Ishikawa (cell line): ENCODE measurements around the gene HOXA3.

Experiments used
- CEBPB ChIP-seq: IDR thresholded peaks from 2 replicates; pipeline ENCODE4 v1.6.1; 2012
- CREB1 ChIP-seq: IDR thresholded peaks from 2 replicates; pipeline ENCODE4 v1.6.1; 2012; ENCODE audit warnings: low read depth
- EGR1 ChIP-seq: IDR thresholded peaks from 2 replicates; pipeline ENCODE4 v1.6.1; 2012
- EP300 ChIP-seq: IDR thresholded peaks from 2 replicates; pipeline ENCODE4 v1.6.1; 2012; ENCODE audit warnings: borderline replicate concordance
- FOXM1 ChIP-seq: IDR thresholded peaks from 2 replicates; pipeline ENCODE4 v1.6.1; 2012; ENCODE audit warnings: low read depth, borderline replicate concordance
- NFIC ChIP-seq: IDR thresholded peaks from 2 replicates; pipeline ENCODE4 v1.6.1; 2012
- RAD21 ChIP-seq: IDR thresholded peaks from 2 replicates; pipeline ENCODE4 v1.6.1; 2012; ENCODE audit warnings: low read depth
- TAF1 ChIP-seq: IDR thresholded peaks from 2 replicates; pipeline ENCODE4 v1.6.1; 2012; ENCODE audit warnings: low read depth, mild to moderate bottlenecking
- TCF12 ChIP-seq: IDR thresholded peaks from 2 replicates; pipeline ENCODE4 v1.6.1; 2012; ENCODE audit warnings: low read depth
- TEAD4 ChIP-seq: IDR thresholded peaks from 2 replicates; pipeline ENCODE4 v1.6.1; 2012
- YY1 ChIP-seq: IDR thresholded peaks from 2 replicates; pipeline ENCODE4 v1.6.1; 2012; ENCODE audit warnings: low read depth
- ZBTB7A ChIP-seq: IDR thresholded peaks from 2 replicates; pipeline ENCODE4 v1.6.1; 2012; ENCODE audit warnings: low read depth
- TF ChIP-seq, protein P1 (sequence below): IDR thresholded peaks from 2 replicates; pipeline ENCODE4 v1.6.1; 2012
- TF ChIP-seq, protein P2 (sequence below): IDR thresholded peaks from 2 replicates; pipeline ENCODE4 v1.6.1; 2012
- TF ChIP-seq, protein P3 (sequence below): IDR thresholded peaks from 2 replicates; pipeline ENCODE4 v1.6.1; 2012; ENCODE audit warnings: low read depth, mild to moderate bottlenecking

HOXA3 gene

DNA sequence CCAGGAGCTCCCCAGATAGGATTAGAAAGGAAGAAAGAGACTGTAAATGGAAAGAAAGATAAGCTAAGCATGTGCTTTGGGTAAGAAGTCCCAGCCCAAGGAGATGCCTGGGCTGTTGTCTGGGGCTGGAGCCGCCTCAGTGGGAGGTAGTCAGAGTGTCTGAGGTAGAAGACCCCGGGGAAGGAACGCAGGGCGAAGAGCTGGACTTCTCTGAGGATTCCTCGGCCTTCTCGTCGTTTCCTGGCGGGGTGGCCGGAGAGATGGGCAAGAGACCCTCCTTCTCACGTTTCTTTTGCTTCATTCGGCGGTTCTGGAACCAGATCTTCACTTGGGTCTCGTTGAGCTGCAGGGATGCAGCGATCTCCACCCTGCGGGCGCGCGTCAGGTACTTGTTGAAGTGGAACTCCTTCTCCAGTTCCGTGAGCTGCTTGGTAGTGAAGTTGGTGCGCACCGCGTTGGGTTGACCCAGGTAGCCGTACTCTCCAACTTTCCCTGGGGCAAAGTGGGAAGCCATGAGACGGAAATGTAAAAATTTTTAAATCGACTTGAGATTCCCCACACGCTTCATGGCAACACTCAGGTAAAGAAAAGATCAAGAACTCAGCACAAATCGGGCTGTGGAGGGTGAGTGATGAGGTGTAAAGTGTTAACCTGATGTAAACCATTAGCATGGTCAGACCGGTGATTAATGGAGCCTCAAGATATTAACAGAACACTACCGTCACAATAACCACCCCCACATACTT, 57.9 kb downstream of the HOXA3 start:
- TF ChIP-seq, protein P1, sequence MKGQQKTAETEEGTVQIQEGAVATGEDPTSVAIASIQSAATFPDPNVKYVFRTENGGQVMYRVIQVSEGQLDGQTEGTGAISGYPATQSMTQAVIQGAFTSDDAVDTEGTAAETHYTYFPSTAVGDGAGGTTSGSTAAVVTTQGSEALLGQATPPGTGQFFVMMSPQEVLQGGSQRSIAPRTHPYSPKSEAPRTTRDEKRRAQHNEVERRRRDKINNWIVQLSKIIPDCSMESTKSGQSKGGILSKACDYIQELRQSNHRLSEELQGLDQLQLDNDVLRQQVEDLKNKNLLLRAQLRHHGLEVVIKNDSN = no peak
- TF ChIP-seq FOXM1 (no peak), EP300 (no peak), EGR1 (no peak), TAF1 (no peak), CREB1 (no peak), NFIC (no peak), RAD21 (no peak), TEAD4 (no peak), ZBTB7A (no peak), CEBPB (no peak), YY1 (no peak), TCF12 (no peak)
- TF ChIP-seq, protein P2, sequence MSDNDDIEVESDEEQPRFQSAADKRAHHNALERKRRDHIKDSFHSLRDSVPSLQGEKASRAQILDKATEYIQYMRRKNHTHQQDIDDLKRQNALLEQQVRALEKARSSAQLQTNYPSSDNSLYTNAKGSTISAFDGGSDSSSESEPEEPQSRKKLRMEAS = no peak
- TF ChIP-seq, protein P3, sequence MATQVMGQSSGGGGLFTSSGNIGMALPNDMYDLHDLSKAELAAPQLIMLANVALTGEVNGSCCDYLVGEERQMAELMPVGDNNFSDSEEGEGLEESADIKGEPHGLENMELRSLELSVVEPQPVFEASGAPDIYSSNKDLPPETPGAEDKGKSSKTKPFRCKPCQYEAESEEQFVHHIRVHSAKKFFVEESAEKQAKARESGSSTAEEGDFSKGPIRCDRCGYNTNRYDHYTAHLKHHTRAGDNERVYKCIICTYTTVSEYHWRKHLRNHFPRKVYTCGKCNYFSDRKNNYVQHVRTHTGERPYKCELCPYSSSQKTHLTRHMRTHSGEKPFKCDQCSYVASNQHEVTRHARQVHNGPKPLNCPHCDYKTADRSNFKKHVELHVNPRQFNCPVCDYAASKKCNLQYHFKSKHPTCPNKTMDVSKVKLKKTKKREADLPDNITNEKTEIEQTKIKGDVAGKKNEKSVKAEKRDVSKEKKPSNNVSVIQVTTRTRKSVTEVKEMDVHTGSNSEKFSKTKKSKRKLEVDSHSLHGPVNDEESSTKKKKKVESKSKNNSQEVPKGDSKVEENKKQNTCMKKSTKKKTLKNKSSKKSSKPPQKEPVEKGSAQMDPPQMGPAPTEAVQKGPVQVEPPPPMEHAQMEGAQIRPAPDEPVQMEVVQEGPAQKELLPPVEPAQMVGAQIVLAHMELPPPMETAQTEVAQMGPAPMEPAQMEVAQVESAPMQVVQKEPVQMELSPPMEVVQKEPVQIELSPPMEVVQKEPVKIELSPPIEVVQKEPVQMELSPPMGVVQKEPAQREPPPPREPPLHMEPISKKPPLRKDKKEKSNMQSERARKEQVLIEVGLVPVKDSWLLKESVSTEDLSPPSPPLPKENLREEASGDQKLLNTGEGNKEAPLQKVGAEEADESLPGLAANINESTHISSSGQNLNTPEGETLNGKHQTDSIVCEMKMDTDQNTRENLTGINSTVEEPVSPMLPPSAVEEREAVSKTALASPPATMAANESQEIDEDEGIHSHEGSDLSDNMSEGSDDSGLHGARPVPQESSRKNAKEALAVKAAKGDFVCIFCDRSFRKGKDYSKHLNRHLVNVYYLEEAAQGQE = no peak

DNA sequence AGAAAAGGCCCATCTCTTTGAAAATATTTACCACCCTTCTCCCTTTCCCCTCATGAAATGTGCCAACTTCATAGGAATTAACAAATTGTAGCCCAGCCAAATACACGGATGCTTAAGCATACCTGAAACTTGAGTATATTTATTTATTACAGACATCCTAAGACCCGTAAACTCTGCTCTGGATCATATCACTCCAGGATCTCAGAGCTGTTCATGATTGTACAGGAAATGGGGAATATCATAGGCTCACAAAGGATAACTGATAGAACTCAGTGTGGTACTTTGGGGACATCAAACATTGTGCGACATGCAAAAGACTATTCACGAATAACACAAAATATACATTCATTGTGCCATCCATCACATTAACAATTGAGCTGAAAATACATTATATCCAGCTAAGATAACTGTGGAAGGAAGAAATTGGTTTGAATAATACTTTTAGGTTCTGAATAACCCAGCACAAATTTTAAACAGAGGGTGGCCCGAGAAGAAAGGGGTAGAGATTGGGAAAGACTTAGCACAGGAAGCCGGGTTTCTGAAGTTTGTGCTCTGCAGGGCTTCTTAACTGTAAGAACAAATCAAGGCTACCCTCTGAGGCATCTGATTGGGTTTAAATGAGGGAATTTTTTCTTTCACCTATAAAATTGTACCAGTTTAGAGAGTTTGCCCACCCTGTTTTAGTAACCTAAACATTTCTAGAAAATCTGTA, 59.0 kb downstream of the HOXA3 start:
- no peak for TF ChIP-seq TCF12
- TF ChIP-seq, protein P3 = no peak
- TF ChIP-seq TAF1 = no peak

DNA sequence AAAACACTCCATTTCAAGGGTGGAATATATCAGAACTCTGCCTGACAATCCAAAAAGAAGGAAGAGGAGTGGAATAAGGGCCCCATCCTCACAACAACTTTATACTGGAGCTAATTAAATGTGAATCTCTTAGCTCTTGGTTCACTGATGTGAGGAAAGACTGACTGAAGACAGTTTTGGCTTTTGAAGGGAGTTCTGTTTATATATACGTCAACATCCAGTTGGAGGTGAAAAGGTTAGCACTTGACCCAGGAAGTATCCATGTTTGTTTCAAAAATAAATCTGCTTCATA, 59.6 kb downstream of the HOXA3 start:
- TF ChIP-seq NFIC (no peak), YY1 (no peak), ZBTB7A (no peak), EGR1 (no peak)
- TF ChIP-seq, protein P3 = no peak

DNA sequence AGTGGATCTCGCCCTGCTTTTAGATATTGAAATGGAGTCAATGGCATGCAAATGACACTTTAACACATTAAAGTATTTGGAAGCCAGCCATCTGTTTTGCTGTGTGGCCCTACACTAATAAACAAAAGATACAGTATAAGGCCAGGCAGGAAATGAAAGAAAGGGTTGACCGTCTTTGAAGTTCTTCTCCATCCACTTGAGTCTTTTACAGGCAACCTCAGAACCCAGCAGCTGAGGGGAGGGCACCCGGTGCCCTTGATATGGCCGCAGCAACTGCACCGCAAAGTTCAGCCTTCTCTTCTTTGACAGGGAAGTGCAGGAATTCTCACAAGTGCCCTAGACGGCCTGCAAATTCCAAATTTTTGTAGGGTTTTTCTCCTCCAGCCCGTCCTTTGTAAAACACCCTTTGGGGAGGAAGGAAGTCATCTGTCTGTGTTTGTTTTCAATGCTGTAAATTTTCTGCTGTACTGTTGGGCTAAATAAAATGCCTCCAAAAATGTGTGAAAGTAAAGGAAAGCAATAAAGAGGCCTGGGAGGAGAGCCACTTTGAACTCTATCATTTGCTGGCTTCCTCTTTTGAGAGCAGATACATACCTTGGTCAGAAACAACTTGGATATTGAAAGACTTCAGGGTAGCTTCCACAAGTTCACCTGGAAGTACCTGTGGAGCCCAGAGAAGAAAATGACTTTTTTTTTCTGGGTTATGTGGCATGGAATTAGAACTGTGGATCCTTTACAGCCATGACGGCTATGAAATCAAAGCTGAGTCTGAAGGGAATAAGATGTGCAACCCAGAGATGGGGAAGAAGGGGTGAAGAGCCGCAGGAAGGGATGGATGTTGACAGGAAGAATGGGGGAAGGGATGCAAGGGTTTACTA, 60.2 kb downstream of the HOXA3 start:
- no peak for TF ChIP-seq RAD21
- no peak for TF ChIP-seq TEAD4
- no peak for TF ChIP-seq FOXM1
- TF ChIP-seq, protein P2 = no peak
- TF ChIP-seq NFIC = no peak
- no peak for TF ChIP-seq YY1
- TF ChIP-seq TCF12 = no peak
- no peak for TF ChIP-seq CEBPB
- TF ChIP-seq TAF1 = no peak
- TF ChIP-seq EP300 = no peak
- TF ChIP-seq EGR1 = no peak
- TF ChIP-seq, protein P1 = no peak
- TF ChIP-seq ZBTB7A = no peak
- TF ChIP-seq, protein P3 = no peak
- TF ChIP-seq CREB1 = no peak
